ENCODE data around the gene GTF3C1.
"Not testable (repeated sequence)": the region's sequence is repeated elsewhere in the genome, so short reads cannot be mapped to it uniquely, and the experiment has no call there.

The GTF3C1 gene

DNA sequence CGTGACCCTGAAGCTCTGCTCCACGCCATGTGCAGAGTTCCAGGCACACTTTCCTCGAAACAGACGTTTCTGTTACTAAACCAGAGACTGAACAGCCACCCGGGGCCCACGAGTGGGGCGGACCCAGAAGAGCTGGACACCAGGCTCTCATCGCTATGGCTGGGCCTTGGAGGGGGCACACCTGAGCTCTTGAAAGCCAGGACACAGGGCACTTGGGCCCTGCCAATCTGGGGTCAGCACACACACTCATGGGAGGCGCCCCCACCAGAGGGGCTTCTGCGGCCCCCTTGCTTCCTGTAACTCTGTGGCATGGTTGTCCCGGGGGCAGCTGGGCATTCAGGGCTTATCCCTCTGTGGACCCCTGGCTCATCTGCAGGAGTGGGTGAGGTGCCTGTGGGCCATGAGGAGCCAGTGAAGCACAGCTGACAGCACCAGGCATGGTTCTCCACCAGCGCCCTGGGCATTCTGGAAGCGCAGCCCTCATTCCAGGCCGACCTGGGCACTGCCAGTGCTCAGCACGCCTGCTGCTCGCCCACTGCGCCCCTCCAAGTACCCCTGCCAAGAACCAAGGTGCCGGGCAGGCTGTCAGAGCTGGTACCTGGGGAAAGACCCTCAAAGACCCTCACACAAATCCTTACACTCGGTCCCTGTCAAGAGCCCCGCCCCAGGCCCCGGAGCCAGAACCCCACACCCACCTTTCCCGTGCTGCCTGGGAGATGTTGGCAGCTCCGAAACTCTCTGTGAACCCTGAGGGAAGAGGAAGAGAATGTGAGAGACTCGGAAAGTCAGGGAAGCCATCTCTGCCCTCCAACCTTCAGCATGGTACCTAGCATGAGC lies 86.6 kb downstream of the GTF3C1 start:
- no peak for DNase-seq

DNA sequence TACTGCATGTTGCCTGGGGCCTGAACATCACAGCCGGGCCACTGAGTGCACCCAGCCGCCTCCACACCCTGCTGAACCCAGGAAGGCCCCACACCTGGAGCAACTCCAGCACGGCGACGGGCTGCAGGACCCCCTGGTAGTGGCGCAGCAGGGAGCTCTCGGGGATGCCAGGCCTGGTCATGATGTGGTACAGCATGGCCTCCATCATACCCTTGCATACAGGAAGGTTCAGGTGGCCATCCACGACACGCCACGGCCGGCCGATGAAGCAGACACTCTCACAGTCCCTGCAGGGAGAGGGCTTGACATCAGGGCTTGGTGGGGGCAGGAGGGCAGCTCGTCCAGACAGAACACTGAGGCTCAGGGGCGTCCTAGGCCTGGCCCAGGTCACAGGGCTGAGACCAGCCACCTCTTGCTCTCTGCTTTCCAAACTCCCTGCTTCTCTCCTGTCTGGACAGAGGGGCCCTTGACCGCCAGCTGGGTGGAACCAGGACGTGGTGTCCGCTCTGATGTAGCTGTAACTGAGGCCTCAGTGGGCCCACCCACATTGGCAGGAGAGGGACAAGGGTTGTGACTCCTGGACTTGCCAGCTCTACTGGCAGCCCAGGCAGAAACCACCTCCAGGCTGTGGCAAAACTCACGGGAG lies 87.4 kb downstream of the GTF3C1 start:
- DNase-seq: no peak

DNA sequence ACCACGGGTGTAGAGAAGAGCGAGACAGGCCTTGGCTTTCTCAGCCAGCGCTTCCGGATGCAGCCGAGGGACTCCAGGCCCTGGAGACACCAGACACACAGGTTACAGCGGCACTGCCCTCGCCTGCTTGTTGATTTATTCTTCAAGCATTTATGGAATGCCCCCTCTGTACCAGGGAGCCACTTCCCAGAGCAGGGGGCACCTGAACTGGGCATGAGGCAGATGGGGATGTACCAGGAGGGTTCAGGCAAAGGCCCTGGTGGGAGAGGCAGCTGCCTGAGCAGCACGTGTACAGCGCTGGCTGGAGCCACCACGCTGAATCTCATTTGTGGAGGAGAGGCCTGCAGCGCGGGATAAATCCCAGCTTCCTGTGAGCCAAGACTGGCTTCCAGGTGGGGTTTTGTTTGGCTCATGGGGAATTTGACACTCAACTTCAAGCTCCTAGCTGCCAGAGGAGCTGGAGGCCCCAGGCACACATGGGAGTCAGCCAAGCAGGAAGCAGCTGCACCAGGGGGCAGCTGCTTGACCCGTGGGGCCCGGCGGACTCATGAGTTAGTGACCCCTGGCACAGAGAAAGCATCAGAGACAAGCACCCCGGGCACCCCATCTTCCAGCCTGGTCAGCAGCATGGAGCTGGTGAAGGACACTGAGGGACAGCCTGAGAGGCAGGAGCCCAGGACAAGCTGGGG lies 88.1 kb downstream of the GTF3C1 start:
- no peak for DNase-seq

DNA sequence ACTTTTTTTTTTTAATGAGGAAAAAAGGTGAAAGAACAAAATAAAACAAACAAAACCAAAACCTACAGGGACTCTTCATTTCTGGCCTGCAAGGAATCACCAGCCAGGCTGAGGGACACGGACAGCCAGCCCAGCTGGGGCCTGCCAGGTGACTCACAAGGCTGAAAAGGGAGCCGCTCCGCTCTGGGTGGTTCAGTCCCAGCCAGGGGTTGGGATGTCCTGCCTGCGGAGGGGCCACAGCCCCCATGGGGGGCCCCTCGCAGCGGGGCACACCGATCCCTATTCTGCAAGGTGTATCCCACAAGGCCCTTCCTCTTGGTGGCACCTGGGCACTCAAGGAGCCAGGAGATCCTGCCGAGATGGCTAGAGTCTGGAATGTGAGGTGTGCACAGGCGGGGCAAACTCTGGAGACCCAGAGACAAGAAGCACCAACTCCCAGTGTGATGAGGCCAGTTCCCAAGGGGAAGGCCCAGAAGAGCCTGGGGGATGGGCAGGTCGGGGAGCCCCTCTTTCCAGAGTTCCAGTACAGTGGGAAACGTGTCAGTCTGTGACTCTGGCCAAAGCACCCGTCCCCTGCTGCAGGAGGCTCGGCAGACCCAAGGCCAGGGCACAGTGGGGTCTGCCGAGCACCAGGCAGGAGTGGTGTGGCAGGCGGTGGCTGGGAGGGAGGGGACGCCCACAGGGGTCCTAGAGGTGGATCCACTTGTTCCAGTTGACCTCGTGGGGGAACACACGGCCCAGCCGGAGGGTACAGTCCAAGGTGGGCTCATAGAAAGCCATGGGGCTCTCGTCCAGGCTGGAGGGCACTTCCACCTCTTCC lies 88.8 kb downstream of the GTF3C1 start:
- DNase-seq: no peak

DNA sequence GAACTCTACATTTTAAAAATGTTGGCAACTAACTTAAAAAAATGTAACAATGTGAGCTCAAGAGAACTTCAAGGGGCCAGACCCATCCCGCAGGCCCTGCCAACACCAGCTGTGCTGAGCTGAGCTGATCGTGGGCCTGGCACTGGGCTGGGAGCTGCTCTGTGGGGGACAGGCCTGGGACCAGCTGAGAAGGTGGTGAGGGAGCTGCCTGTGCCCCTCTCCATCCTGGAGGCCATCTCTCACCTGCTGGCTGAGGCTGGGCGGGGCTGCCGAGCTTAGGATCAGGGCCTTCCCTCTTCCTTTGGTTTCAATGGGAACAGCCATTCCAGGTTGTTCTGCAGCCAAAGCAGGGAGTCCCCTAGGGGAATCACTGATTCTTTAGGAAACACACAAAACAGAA lies 89.5 kb downstream of the GTF3C1 start:
- no peak for DNase-seq

DNA sequence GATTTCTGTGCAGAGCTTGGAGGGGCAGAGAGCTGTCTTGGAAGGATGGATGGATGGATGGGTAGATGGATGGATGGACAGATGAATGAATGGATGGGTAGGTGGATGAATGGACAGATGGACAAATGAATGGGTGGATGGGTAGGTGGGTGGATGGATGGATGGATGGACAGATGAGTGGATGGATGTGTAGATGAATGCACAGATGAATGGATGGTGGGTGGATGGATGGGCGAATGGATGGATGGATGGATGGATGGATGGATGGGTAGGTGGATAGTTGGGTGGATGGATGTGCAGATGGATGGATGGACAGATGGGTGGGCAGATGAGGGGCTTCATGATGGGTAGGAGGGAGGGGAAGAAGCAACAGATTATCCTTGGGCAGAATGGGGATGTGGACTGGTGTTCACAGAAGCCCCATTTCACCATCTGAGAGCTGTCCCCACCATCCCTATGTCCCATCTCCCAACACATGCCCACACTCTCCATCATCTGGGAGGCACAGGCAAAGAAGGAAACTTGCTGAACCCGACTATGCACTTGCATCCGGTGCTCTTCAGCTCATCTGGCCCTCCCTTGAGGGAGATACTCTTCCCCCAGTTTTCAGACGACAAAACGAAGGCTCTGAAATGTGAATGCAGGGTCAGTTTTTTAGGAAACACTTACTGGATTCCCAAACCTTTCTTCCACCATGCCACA lies 90.6 kb downstream of the GTF3C1 start:
- no peak for DNase-seq

DNA sequence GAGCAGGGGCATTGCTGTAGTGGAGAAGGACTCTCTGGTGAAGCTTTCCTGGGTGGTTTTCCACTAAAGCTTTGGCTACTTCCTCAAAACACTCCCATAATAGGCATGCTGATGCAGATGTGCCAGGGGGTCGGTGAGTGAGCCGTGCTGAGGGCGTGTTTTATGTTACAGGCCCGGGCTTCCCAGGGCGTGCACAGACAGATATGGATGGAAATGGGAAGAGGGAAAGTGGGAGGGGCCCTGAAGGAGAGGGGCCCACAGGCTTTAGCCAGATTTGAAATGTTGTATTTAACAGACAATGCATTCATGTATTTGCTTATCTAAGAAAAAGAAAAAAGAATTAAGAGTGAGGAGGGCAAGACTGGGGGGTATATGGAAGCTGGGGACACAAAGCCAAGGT lies 91.5 kb downstream of the GTF3C1 start:
- DNase-seq: no peak

DNA sequence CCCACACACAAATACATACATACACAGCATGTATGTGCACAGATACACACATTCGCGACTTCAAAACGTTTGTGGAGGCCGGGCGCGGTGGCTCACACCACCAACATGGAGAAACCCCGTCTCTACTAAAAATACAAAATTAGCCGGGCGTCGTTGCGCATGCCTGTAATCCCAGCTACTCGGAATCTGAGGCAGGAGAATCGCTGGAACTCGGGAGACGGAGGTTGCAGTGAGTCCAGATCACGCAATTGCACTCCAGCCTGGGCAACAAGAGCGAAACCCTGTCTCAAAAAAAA lies 92.2 kb downstream of the GTF3C1 start:
- not testable (repeated sequence) for DNase-seq

DNA sequence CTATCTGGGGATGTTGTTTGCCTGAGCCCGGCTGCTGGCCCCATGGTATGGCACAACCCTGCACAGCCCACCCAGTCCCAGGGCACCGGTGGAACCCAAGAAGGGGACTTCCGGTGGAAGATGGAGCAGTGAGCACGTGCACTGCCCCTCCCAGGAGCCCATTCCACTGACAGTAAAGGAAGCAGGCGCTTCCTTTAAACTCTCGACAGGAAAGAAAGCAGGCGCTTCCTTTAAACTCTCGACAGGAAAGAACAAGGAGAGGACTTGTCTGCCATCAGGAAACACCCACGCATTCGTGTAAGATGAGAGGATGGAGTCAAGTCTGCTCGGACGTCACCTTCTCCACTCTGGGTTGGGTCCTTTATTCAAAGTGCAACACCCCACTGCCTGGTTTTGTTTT lies 94.0 kb downstream of the GTF3C1 start:
- DNase-seq: no peak

DNA sequence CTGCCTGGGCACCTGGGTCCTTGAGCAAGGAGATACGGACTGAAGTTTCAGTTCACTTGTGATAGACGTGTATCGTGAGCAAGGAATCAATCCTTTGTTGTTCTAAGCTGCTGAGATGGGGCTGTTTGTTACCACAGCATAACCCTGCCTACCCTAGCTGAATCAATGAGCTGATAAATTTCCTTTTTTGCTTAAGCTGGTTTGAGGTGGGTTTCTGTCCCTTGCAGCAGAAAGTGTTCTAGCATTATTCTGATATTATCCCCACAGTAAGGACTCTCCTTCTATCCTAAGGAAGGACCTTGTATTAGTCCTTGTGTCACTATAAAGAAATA lies 96.3 kb downstream of the GTF3C1 start:
- DNase-seq: no peak

DNA sequence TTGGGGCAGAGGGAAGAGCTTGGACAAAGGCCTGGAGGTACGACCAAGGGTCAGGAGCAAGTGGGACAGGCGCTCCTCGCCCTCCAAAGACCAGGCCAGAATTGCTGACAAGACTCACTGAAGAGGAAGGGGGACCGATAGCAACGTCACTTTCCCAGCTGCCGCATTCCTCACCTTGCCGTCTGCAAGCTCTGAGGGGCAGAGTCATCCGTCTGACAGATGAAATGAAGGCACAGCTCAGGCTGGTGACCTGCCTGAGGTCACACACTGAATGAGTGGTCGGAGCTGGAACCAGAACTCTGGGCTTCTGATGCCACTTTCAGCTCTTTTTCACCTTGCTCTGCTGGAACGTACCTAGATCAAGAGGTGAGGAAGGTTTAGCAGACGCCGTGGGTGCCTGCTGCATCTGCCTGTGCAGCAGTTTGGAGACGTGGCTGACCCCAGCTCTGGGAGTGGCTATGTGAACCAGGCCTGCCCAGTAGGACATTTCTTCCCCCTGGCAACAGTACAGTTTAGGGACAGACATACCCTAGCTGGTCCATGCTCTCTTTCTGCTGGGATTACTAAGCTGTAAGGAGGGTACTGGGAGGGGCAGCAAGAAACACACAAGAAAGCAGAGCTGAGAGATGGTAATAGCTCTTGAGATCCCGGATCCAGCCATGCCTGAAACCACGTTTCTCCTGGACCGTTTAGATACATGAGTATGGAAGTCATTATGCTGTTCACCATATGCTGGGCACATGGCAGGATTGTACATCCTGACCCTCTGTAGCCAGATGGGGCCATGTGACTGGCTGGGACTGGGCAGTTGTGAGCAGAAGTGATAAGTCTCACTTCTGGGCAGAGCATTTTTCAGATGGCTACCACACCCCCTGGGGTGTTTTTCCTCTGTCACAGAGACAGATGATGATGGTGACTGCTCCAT lies 96.9 kb downstream of the GTF3C1 start:
- DNase-seq: no peak

DNA sequence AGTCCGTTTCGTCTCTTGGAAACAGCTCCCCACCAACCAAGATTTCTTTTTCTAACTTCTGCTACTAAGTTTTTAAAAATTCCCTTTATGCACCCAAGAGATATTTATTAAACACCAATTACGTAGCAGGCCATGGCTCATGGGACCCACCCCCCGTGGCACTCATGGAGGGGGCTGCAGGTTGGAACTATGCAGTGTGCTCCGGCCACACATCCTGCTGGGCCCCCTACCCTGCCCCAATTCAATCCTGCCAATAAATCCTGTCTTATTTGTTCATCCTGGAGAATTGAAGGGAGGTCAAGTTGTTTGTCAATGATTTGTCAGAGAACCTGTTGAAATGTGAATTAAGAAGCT lies 99.5 kb downstream of the GTF3C1 start:
- DNase-seq: no peak

DNA sequence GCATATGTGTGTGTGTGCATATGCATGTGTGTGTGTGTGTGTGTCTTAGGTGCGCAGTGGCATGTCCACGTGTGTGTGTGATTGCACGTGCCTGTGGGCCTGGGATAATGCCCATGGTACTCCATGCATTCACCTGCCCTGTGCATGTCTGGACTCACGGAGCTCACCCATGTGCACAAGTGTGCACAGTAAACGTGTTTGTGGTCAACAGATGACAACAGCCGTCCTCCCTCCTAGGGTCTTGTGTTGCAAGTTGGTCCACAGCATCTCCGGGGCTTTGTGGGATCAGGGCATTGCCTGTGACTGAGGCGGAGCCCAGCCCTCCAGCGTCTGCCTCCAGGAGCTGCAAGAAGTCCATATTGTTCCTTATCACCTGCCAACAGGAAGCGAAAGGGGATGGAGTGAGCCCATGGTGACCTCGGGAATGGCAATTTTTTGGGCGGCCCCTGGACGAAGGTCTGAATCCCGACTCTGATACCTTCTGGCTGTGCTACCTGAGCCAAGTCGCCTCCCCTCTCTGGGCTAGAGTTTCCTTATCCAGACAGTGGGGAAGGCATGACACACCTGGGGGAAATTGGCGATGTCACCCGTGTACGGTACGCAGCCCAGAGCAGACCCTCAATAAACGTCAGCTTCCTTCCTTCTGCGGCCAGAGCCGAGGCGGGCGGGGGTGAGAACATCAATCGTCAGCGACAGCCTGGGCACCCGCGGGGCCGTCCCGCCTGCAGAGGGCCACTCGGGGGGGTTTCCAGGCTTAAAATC lies 100.1 kb downstream of the GTF3C1 start:
- DNase-seq: no peak

DNA sequence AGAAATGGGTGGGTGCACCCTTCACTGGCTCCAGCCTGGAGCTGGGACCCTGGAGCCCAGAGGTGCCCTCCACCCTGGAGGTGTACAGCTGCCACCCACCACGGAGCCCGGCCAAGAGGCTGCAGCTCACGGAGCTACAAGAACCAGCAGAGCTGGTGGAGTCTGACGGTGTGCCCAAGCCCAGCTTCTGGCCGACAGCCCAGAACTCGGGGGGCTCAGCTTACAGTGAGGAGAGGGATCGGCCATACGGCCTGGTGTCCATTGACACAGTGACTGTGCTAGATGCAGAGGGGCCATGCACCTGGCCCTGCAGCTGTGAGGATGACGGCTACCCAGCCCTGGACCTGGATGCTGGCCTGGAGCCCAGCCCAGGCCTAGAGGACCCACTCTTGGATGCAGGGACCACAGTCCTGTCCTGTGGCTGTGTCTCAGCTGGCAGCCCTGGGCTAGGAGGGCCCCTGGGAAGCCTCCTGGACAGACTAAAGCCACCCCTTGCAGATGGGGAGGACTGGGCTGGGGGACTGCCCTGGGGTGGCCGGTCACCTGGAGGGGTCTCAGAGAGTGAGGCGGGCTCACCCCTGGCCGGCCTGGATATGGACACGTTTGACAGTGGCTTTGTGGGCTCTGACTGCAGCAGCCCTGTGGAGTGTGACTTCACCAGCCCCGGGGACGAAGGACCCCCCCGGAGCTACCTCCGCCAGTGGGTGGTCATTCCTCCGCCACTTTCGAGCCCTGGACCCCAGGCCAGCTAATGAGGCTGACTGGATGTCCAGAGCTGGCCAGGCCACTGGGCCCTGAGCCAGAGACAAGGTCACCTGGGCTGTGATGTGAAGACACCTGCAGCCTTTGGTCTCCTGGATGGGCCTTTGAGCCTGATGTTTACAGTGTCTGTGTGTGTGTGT lies 100.9 kb downstream of the GTF3C1 start:
- no peak for DNase-seq

DNA sequence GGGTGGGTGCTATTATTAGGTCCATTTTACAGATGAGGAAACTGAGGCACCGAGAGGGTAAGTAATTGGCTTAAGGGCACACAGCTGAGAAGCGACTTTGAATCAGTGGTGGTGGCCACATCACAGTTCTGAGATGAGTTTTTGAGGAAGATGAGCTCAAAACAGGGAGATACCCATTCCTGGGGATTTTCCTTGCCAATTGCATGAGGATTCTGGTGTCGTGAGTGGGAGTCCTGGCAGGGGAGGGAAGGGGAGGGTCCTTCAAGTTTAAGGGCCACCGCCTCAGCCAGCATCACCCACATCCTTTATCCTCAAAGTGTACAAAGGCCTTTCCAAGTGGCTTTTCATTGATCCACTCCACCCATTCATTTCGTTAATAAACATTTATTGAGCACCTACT lies 102.4 kb downstream of the GTF3C1 start:
- DNase-seq: no peak

DNA sequence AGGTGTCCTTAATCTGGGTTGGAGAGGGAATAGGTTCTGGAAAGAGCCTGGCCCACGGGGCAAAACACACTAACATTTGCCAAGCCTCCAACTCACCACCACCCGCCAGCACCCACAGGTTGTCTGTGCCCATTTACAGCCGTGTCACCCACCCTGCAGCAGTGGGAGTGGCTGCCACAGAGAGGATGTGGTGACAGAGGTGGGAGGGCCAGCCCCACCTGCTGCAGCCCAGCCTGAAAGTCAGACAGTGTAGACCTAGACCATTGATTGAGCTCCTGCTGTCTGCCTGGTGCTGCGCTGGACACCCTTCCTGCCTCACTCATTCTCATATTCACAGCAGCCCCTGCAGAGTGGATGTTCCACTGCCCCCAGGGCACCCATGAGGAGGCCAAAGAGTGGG lies 103.0 kb downstream of the GTF3C1 start:
- DNase-seq: no peak

DNA sequence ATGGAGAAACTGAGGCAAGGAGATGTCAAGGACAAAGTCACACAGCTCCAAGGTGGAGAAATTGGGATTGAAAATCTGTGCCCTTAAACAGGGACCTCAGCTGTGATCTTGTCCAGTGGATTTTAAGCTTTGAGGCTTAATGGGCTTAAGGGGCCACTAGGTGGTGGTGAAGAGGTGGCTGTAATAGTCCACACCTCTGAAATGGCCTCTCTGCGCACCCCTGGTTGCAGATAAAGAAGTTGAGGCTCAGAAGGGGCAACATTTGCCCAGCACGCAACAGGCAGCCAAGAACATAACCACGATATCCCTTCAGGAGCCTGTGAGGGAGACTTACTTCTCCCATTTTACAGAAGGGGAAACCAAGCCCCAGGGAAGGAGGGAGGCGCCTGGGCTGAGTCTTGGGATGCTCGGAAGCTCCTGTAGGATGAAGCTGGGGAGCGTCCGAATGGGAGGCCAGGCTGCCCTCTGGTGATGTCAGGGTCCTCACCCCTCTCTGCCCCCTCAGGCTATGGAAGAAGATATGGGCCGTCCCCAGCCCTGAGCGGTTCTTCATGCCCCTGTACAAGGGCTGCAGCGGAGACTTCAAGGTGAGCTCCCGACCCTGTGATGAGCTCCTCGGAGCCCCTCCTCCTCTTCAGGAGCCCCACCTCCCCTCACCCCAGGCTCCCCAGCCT lies 104.1 kb downstream of the GTF3C1 start:
- no peak for DNase-seq

DNA sequence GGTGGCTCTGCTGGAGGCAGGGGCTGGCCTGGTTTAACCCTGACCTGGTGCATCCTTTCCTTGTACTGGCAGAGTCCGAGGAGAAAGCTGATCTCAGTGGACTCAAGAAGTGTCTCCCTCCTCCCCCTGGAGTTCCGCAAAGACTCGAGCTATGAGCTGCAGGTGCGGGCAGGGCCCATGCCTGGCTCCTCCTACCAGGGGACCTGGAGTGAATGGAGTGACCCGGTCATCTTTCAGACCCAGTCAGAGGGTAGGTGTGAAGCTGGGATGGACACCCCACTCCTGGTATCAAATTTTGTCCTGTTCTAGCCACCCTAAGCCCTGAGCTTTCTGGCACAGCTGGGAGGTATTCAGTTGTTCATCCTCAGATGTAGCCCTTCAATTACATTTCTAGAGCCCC lies 105.2 kb downstream of the GTF3C1 start:
- DNase-seq: no peak

DNA sequence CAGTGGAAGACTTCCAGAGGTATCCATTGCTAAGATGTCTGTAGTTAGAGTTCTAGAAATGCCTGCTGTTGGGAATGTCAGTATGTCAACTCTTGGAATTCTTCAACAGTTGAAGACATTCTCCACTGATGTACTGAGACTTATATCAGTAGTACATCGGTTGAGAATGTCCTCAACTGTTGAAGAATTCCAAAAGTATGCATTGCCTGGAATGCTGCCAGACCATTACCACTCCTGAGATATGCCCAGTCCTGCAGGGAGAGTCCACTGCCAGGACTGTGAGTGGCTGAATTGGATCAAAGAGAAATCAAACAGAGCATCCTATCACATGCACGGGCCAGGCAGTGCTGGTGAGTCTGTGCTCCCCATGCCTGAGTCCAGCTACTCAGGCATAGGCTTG lies 105.7 kb downstream of the GTF3C1 start:
- peak; percentile 61 for DNase-seq

All from fibroblast of skin of abdomen (primary cell).